LNCAP (cell line): Measurements from ENCODE around the gene KLHL33.

ENCODE experiments used
- TF ChIP-seq, protein P1 (sequence below): fragments of 450-650 bp; IDR thresholded peaks from 2 replicates; pipeline ENCODE4 v1.5.1; 2017; ENCODE audit warnings: mild to moderate bottlenecking

The KLHL33 gene

GRCh38 chr14:20383636-20384035 is 52.3 kb downstream of the KLHL33 start:
- TF ChIP-seq, protein P1, sequence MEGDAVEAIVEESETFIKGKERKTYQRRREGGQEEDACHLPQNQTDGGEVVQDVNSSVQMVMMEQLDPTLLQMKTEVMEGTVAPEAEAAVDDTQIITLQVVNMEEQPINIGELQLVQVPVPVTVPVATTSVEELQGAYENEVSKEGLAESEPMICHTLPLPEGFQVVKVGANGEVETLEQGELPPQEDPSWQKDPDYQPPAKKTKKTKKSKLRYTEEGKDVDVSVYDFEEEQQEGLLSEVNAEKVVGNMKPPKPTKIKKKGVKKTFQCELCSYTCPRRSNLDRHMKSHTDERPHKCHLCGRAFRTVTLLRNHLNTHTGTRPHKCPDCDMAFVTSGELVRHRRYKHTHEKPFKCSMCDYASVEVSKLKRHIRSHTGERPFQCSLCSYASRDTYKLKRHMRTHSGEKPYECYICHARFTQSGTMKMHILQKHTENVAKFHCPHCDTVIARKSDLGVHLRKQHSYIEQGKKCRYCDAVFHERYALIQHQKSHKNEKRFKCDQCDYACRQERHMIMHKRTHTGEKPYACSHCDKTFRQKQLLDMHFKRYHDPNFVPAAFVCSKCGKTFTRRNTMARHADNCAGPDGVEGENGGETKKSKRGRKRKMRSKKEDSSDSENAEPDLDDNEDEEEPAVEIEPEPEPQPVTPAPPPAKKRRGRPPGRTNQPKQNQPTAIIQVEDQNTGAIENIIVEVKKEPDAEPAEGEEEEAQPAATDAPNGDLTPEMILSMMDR = no peak

- TF ChIP-seq, protein P1 = no peak
Observed at GRCh38 chr14:20383032-20383431, 52.9 kb downstream of the KLHL33 start.

GRCh38 chr14:20382526-20382925 is 53.4 kb downstream of the KLHL33 start:
- TF ChIP-seq, protein P1 = no peak

DNA sequence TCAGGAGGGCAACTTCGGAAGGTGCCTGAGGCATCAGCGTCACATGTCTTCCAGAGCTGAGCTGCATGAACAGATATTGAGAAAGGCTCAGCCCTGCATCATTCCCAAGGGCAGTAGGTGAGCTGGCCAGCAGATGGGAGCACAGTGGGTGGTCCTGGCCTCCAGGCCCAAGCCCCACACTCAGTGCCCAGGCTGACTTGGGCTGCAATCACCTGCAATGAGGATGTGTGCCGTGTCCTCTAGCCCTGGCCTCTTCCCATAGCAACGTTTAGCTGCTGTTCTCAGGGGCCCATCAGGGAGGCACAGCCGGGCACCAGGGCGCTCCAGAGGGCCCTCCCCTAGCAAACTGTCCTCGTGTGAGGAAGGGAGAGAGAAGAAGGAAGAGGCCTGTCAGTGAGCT is 54.6 kb downstream of the KLHL33 start:
- TF ChIP-seq, protein P1 = no peak

DNA sequence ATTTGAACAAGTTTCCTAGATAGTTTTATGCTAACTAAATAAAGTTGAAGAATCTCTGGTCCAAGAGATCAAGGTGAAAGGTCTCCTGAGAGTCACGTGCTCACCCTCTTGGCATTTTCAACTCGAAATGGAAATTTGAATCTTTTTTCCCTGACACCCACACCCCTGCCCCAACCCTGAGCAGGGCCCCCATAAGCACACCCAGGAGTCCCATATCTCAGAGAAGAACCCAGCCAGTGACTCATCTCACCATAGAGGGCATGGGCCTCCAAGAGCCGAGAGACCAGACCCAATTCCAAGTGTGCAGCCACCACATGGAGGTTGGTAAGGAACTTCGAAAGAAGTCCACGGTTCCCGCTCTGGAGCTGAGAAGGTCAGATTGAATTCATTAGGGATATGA is 55.3 kb downstream of the KLHL33 start:
- TF ChIP-seq, protein P1 = no peak

DNA sequence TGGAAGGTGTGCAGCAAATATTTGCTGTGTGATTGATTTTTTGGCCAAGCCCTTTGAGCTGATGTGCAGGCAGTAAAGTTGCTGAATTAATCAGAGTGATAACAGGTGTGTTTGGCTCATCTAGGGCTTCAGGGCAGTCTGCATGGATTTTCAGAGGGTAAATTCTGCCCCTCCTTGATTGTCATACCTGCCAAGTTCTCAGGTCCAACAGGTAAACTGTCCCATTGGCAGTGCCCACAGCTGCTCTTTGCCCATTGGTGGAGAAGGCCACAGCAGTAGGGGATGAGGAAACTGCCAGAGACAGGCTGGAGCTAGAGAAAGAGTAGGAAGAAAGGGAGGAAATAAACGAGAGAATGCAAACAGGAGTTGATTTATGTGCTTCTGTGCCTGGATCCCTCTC is 56.2 kb downstream of the KLHL33 start:
- TF ChIP-seq, protein P1 = no peak

DNA sequence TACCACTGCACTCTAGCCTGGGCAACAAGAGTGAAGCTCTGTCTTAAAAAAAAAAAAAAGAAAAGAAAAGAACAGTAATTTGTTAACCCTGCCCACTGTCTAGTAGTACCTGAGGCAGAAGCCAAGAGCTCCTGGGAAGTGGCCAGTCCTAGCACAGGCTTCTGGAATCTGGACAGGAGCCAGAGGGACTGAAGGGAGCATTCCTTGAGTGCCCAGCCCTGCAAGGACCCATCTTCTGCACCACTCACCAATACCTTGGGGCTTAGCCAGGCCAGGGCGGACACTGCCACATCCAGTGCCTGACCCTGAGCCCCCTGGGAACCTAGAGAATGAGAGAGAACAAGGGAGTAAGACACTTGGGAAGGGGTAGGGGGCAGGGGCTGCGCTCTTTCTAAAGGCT is 58.8 kb downstream of the KLHL33 start:
- TF ChIP-seq, protein P1 = no peak

DNA sequence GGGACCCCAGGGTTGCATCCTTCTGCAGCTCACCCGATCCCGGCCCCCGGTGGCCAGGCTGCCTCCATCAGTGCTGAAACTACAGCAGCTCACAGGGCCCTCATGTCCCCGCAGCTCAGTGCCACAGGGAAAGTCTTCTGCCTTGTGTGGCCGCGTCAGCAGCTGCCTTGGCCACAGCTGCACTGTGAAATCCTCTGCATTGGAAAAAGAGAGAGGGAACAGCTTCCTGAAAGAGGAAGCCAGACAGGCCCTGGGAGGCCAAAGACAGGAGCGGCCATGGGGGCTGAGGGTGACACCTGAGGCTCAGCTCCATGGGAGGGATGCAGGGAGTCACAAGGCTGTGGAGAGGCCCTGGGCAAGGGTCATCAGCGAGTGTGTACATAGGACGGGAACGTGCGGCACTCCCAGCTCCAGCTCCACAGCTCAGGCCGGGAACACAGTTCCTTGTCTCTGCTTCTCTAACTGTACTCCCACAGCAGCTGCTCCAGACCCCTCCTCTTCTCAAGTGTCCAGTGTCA is 59.8 kb downstream of the KLHL33 start:
- TF ChIP-seq, protein P1 = no peak
